GM12878 (cell line): Measurements from ENCODE around the gene DMD. TPM values are rescaled to one million over a fixed set of nuclear protein-coding genes. Genes with fewer than 3 reads are reported as not detected.

Experiments used
- ATAC-seq: fragments of 200-7000 bp; cut with Tn5 transposase; 3 replicates; pipeline ENCODE4 v1.9.1; 2020; ENCODE audit warnings: mild to moderate bottlenecking, moderate library complexity
- BruUV-seq: library from RNA; stranded (reverse); fragments of 400-500 nt; replicated peaks from 2 replicates; lab custom pipeline; 2021; lab: Mats Ljungman, UMichigan
- CTCF ChIA-PET: fragments of 300-600 bp; sonication (Branson Sonifier 250); formaldehyde crosslinking; extraction: SDS; loops from one replicate; lab custom pipeline; 2021; ENCODE audit warnings: inconsistent platforms; lab: Yijun Ruan, JAX
- POLR2A ChIA-PET: fragments of 350-600 bp; formaldehyde crosslinking; extraction: SDS; loops from one replicate; lab custom pipeline; 2021; ENCODE audit warnings: inconsistent platforms; lab: Charles Lee
- RAD21 ChIA-PET: fragments of 300-600 bp; sonication (Branson Sonifier 250); formaldehyde crosslinking; loops from one replicate; lab custom pipeline; 2023; ENCODE audit warnings: antibody characterized with exemption; ENCODE audit not compliant: unreplicated experiment; lab: Charles Lee
- SMC1A ChIA-PET: fragments of 300-600 bp; sonication (Branson Sonifier 250); formaldehyde crosslinking; loops from one replicate; lab custom pipeline; 2023; ENCODE audit not compliant: unreplicated experiment, uncharacterized antibody; lab: Charles Lee
- DNase-seq: peaks from one replicate; pipeline ENCODE4 v3.0.0-alpha.2; 2011; ENCODE audit warnings: low read depth, low spot score
- FAIRE-seq: peaks from 3 replicates; lab custom pipeline; 2011; peaks lifted over from hg19 to GRCh38; lab: Jason Lieb, UNC
- H2AFZ ChIP-seq: 2 replicates; pipeline ENCODE4 v1.6.0; 2011; ENCODE audit warnings: low read depth, low read length, control low read depth; ENCODE audit not compliant: control insufficient read depth
- H3K27ac ChIP-seq: 2 replicates; pipeline ENCODE4 v1.5.1; 2011; ENCODE audit warnings: control low read depth; ENCODE audit not compliant: control insufficient read depth, insufficient read depth
- H3K27me3 ChIP-seq, 2 experiments: replicated peaks in 1 of 2; 2 replicates each; pipeline versions ENCODE4 v1.6.0 to v1.6.1; 2011; ENCODE audit warnings: low read length in 1 of 2; ENCODE audit not compliant: control insufficient read depth in 2 of 2, insufficient read depth in 2 of 2
- H3K36me3 ChIP-seq, 2 experiments: 2 replicates each; pipeline ENCODE4 v1.5.1; 2011; ENCODE audit warnings: low read length in 1 of 2; ENCODE audit not compliant: control insufficient read depth in 2 of 2, insufficient read depth in 2 of 2
- H3K4me1 ChIP-seq: 2 replicates; pipeline ENCODE4 v1.6.1; 2011; ENCODE audit warnings: mild to moderate bottlenecking, low read length, moderate library complexity, mixed read lengths; ENCODE audit not compliant: control insufficient read depth, insufficient read depth
- H3K4me2 ChIP-seq: 2 replicates; pipeline ENCODE4 v1.6.0; 2011; ENCODE audit warnings: control low read depth; ENCODE audit not compliant: control insufficient read depth, insufficient read depth
- H3K4me3 ChIP-seq: fragments of 200-600 bp; sonication (generic); 2 replicates; pipeline ENCODE4 v1.5.1; 2016
- H3K79me2 ChIP-seq: 2 replicates; pipeline ENCODE4 v1.6.0; 2011; ENCODE audit warnings: low read length; ENCODE audit not compliant: control insufficient read depth, insufficient read depth
- H3K9ac ChIP-seq: 2 replicates; pipeline ENCODE4 v1.8.0; 2011; ENCODE audit warnings: low read length, control low read depth, mixed read lengths; ENCODE audit not compliant: control insufficient read depth, insufficient read depth
- H3K9me3 ChIP-seq: replicated peaks from 3 replicates; pipeline ENCODE4 v1.5.1; 2011; ENCODE audit warnings: mild to moderate bottlenecking, low read length; ENCODE audit not compliant: control insufficient read depth, insufficient read depth
- H4K20me1 ChIP-seq: 2 replicates; pipeline ENCODE4 v1.6.0; 2011; ENCODE audit not compliant: control insufficient read depth, insufficient read depth
- ATF3 ChIP-seq: IDR thresholded peaks from 2 replicates; pipeline ENCODE4 v1.6.1; 2011; ENCODE audit warnings: low read depth, mild to moderate bottlenecking, low read length, moderate library complexity, borderline replicate concordance; ENCODE audit errors: extremely low read depth
- E2F4 ChIP-seq: IDR thresholded peaks from 2 replicates; pipeline ENCODE4 v1.6.1; 2012; ENCODE audit warnings: low read depth, low read length, improper control_type of control experiment
- FOS ChIP-seq: IDR thresholded peaks from 3 replicates; pipeline ENCODE4 v1.6.1; 2011; ENCODE audit warnings: borderline replicate concordance; ENCODE audit not compliant: insufficient read length; ENCODE audit errors: extremely low read depth
- IKZF1 ChIP-seq: fragments of 450-650 bp; conservative IDR thresholded peaks from 2 replicates; pipeline ENCODE4 v1.6.1; 2017; ENCODE audit warnings: antibody characterized with exemption, mild to moderate bottlenecking
- MXI1 ChIP-seq: fragments of 150-350 bp; IDR thresholded peaks from 2 replicates; pipeline ENCODE4 v1.6.1; 2011; ENCODE audit warnings: low read depth, mild to moderate bottlenecking, inconsistent platforms, low read length, improper control_type of control experiment
- NFIC ChIP-seq: IDR thresholded peaks from 2 replicates; pipeline ENCODE4 v1.6.1; 2012; ENCODE audit warnings: low read depth, mild to moderate bottlenecking, inconsistent platforms, low read length, moderate library complexity
- POLR2AphosphoS2 ChIP-seq: IDR thresholded peaks from 2 replicates; pipeline ENCODE4 v1.6.1; 2011; ENCODE audit warnings: low read depth, mild to moderate bottlenecking, low read length, improper control_type of control experiment, moderate library complexity
- ZNF24 ChIP-seq: fragments of 450-650 bp; IDR thresholded peaks from 2 replicates; pipeline ENCODE4 v1.6.1; 2017; ENCODE audit warnings: antibody characterized with exemption, mild to moderate bottlenecking
- ZNF384 ChIP-seq: IDR thresholded peaks from 2 replicates; pipeline ENCODE4 v1.6.1; 2012; ENCODE audit warnings: low read depth, mild to moderate bottlenecking, low read length, improper control_type of control experiment, borderline replicate concordance
- WGBS: methylation state at CpG from one replicate; pipeline ENCODE4 v1.1.6; 2016; ENCODE audit warnings: low lambda C conversion rate; ENCODE audit not compliant: insufficient replicate concordance, insufficient coverage; ENCODE audit errors: missing lambda C conversion rate; 5-methylcytosine and 5-hydroxymethylcytosine counted together
- in situ Hi-C: fragments of 300-500 bp; cut with MboI; formaldehyde crosslinking; loops from 9 replicates; pipeline ENCODE4 v1.14.3; 2018; ENCODE audit warnings: mixed read lengths
- intact Hi-C: fragments of 100-400 bp; cut with micrococcal nuclease; formaldehyde crosslinking; loops from one replicate; pipeline ENCODE4 v1.14.2; 2022; ENCODE audit not compliant: unreplicated experiment
- polyA plus RNA-seq, 11 experiments: library from polyadenylated mRNA; depleted of rRNA in 4 of 11; unstranded in 6 of 11; stranded (reverse) in 5 of 11; fragments of >200 nt; fragmentation: Nextera tagmentation in 4 of 11; fragmentation: Illumina TruSeq in 1 of 11; extraction: Ambion mirVana in 4 of 11; extraction: Trizol in 1 of 11; gene quantifications; 1 replicate in 1 of 11; 2 replicates in 10 of 11; pipeline versions ENCODE4 v1.2.1 to v1.2.3, GENCODE V29; 2011 to 2016; ENCODE audit warnings: inconsistent platforms in 2 of 11, missing spikeins in 2 of 11, low read depth in 1 of 11
- total RNA-seq, 4 experiments: library from RNA; depleted of rRNA in 3 of 4; stranded (reverse); fragments of >200 nt in 3 of 4; fragmentation: Illumina TruSeq in 1 of 4; extraction: Trizol in 1 of 4; gene quantifications; 2 replicates each; pipeline versions ENCODE4 v1.2.1 to v1.2.3, GENCODE V29; 2013 to 2021
- TF ChIP-seq, protein P1 (sequence below): fragments of 150-350 bp; IDR thresholded peaks from 2 replicates; pipeline ENCODE4 v1.6.1; 2014; ENCODE audit warnings: mild to moderate bottlenecking, low read depth, low read length
- TF ChIP-seq, protein P2 (sequence below): fragments of 450-650 bp; IDR thresholded peaks from 2 replicates; pipeline ENCODE4 v1.6.1; 2017; ENCODE audit warnings: borderline replicate concordance

DMD gene
- total and polyA plus RNA-seq, 10 of the 15 experiments (the other 5 are each of a cell fraction or from before 2014, with no cell fraction given) = 1.4 to 24.3 (median 4.3) TPM

- H3K9me3 ChIP-seq = no peaks in the 10 kb centered on the region
- no peaks in the 10 kb centered on the region for H3K79me2 ChIP-seq
- SMC1A ChIA-PET = no interaction called here
- POLR2A ChIA-PET = no interaction called here
- H3K36me3 ChIP-seq = no peaks in the 10 kb centered on the region
- no TSS peak for BruUV-seq
- no peak overlapping the region for H3K4me2 ChIP-seq
- no peak overlapping the region for H2AFZ ChIP-seq
- in situ Hi-C loops = no loop called here
- DNase-seq = no peak
- WGBS = 21% methylated on average over 4 of the region's 4 CpGs
- H3K4me1 ChIP-seq = no peaks in the 10 kb centered on the region
- no peaks in the 10 kb centered on the region for H4K20me1 ChIP-seq
- intact Hi-C loops = no loop called here
- CTCF ChIA-PET = no interaction called here
- no peak overlapping the region for H3K27ac ChIP-seq
- H3K4me3 ChIP-seq = no peak overlapping the region
- H3K27me3 ChIP-seq = no peaks in the 10 kb centered on the region
- no peak for FAIRE-seq
- RAD21 ChIA-PET = no interaction called here
- no peak overlapping the region for H3K9ac ChIP-seq
- TF ChIP-seq NFIC = no peak
- no peak for TF ChIP-seq POLR2AphosphoS2
- no peak for TF ChIP-seq E2F4
- TF ChIP-seq, protein P1, sequence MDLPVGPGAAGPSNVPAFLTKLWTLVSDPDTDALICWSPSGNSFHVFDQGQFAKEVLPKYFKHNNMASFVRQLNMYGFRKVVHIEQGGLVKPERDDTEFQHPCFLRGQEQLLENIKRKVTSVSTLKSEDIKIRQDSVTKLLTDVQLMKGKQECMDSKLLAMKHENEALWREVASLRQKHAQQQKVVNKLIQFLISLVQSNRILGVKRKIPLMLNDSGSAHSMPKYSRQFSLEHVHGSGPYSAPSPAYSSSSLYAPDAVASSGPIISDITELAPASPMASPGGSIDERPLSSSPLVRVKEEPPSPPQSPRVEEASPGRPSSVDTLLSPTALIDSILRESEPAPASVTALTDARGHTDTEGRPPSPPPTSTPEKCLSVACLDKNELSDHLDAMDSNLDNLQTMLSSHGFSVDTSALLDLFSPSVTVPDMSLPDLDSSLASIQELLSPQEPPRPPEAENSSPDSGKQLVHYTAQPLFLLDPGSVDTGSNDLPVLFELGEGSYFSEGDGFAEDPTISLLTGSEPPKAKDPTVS = no peak
- ATAC-seq = no peak
These were observed 1166.2 kb downstream of the DMD start for GRCh38 chrX:32045149-32045548.

DNA sequence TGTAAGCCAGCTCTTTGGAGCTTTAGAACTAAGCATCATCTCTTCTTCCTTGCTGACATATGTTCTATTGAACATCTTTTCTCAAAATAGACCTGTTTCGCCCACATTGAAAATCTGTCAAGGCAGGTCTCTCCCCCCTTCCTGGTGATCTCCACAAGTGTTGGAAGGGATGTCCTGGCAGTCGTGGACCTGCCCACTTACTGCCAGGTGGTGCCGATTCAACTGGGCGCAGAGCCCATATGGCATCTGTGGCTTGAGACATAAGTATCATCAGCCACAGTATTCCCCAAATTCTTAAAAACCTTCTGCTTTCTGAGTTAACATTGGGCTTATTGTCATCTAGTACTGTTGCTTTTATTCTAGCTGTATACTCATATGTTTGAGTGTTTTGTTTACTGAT, 1170.2 kb downstream of the DMD start:
- H3K79me2 ChIP-seq = no peaks in the 10 kb centered on the region
- FAIRE-seq (no peak), ATAC-seq (no peak), DNase-seq (no peak)
- no peaks in the 10 kb centered on the region for H3K36me3 ChIP-seq
- H2AFZ ChIP-seq = no peak overlapping the region
- intact Hi-C loops (no loop called here), in situ Hi-C loops (no loop called here)
- H3K4me2 ChIP-seq = no peak overlapping the region
- no peaks in the 10 kb centered on the region for H3K27me3 ChIP-seq
- SMC1A ChIA-PET = no interaction called here
- RAD21 ChIA-PET = no interaction called here
- no peak overlapping the region for H3K9ac ChIP-seq
- H3K4me3 ChIP-seq = no peak overlapping the region
- BruUV-seq = no TSS peak
- no peaks in the 10 kb centered on the region for H3K4me1 ChIP-seq
- POLR2A ChIA-PET = no interaction called here
- no peak overlapping the region for H3K27ac ChIP-seq
- CTCF ChIA-PET = no interaction called here
- TF ChIP-seq ZNF24 = no peak
- TF ChIP-seq, protein P2, sequence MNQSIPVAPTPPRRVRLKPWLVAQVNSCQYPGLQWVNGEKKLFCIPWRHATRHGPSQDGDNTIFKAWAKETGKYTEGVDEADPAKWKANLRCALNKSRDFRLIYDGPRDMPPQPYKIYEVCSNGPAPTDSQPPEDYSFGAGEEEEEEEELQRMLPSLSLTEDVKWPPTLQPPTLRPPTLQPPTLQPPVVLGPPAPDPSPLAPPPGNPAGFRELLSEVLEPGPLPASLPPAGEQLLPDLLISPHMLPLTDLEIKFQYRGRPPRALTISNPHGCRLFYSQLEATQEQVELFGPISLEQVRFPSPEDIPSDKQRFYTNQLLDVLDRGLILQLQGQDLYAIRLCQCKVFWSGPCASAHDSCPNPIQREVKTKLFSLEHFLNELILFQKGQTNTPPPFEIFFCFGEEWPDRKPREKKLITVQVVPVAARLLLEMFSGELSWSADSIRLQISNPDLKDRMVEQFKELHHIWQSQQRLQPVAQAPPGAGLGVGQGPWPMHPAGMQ = no peak
- TF ChIP-seq IKZF1 = no peak
- TF ChIP-seq E2F4 = no peak
- no peak for TF ChIP-seq FOS
- TF ChIP-seq ATF3 = no peak
- TF ChIP-seq MXI1 = no peak
- no peak for TF ChIP-seq ZNF384
- H3K9me3 ChIP-seq = no peaks in the 10 kb centered on the region
- 40% methylated on average over 4 of the region's 4 CpGs for WGBS
- H4K20me1 ChIP-seq = no peaks in the 10 kb centered on the region
